MM.1S (cell line): ENCODE results near the gene IMMP2L.

Experiments
- DNase-seq: peaks from one replicate; pipeline ENCODE4 v3.0.0-alpha.2; 2015
- H2AFZ ChIP-seq: fragments of 300-600 bp; sonication (generic); 2 replicates; pipeline ENCODE4 v1.6.0; 2016; ENCODE audit warnings: antibody characterized with exemption, low read length
- H3F3A ChIP-seq: fragments of 300-600 bp; sonication (generic); 2 replicates; pipeline ENCODE4 v1.6.1; 2016; ENCODE audit warnings: mild to moderate bottlenecking, antibody characterized with exemption, low read length, moderate library complexity, mixed read lengths; ENCODE audit not compliant: insufficient read depth
- H3K27ac ChIP-seq: fragments of 300-600 bp; sonication (generic); 2 replicates; pipeline ENCODE4 v1.5.1; 2016; ENCODE audit warnings: mild to moderate bottlenecking, low read length
- H3K27me3 ChIP-seq: fragments of 300-600 bp; sonication (generic); replicated peaks from 2 replicates; pipeline ENCODE4 v1.6.0; 2016; ENCODE audit warnings: low read length; ENCODE audit not compliant: insufficient read depth
- H3K36me3 ChIP-seq: fragments of 300-600 bp; sonication (generic); replicated peaks from 2 replicates; pipeline ENCODE4 v1.6.1; 2016; ENCODE audit warnings: mild to moderate bottlenecking, low read length, mixed read lengths; ENCODE audit not compliant: insufficient read depth
- H3K4me1 ChIP-seq: fragments of 300-600 bp; sonication (generic); 2 replicates; pipeline ENCODE4 v1.6.1; 2016; ENCODE audit warnings: low read length, mixed read lengths
- H3K4me2 ChIP-seq: fragments of 300-600 bp; sonication (generic); 2 replicates; pipeline ENCODE4 v1.6.0; 2016; ENCODE audit warnings: low read depth, low read length
- H3K4me3 ChIP-seq: fragments of 300-600 bp; sonication (generic); 2 replicates; pipeline ENCODE4 v1.5.1; 2016; ENCODE audit warnings: low read length, mixed read lengths
- H3K79me2 ChIP-seq: fragments of 300-600 bp; sonication (generic); 2 replicates; pipeline ENCODE4 v1.6.1; 2016; ENCODE audit warnings: mixed run types, low read length, mixed read lengths
- H3K9ac ChIP-seq: fragments of 300-600 bp; sonication (generic); 2 replicates; pipeline ENCODE4 v1.6.1; 2016; ENCODE audit warnings: low read length, mixed read lengths
- H3K9me2 ChIP-seq: fragments of 300-600 bp; sonication (generic); replicated peaks from 2 replicates; pipeline ENCODE4 v1.6.1; 2016; ENCODE audit warnings: mild to moderate bottlenecking, low read length, mixed read lengths; ENCODE audit not compliant: insufficient read depth
- H3K9me3 ChIP-seq: fragments of 300-600 bp; sonication (generic); replicated peaks from 2 replicates; pipeline ENCODE4 v1.6.1; 2016; ENCODE audit warnings: mild to moderate bottlenecking, low read length, mixed read lengths; ENCODE audit not compliant: insufficient read depth
- H4K20me1 ChIP-seq: fragments of 300-600 bp; sonication (generic); 2 replicates; pipeline ENCODE4 v1.6.1; 2016; ENCODE audit warnings: mild to moderate bottlenecking, low read length, moderate library complexity, mixed read lengths; ENCODE audit not compliant: insufficient read depth
- CTCF ChIP-seq: fragments of 300-600 bp; sonication (generic); IDR thresholded peaks from 2 replicates; pipeline ENCODE4 v1.5.1; 2016; ENCODE audit warnings: antibody characterized with exemption, low read length, mixed read lengths
- EZH2 ChIP-seq: fragments of 300-600 bp; sonication (generic); optimal IDR thresholded peaks from 2 replicates; pipeline ENCODE3; 2017; ENCODE audit warnings: low read depth, mild to moderate bottlenecking, antibody characterized with exemption, low read length, mixed read lengths
- EZH2phosphoT487 ChIP-seq: fragments of 300-600 bp; sonication (generic); IDR thresholded peaks from 2 replicates; pipeline ENCODE4 v1.6.1; 2018; ENCODE audit warnings: antibody characterized with exemption, low read length

Gene IMMP2L

GRCh38 chr7:111049971-111050680, 512.2 kb downstream of the IMMP2L start:
- no peaks in the 10 kb centered on the region for H3K9me2 ChIP-seq
- no peak overlapping the region for H3K4me3 ChIP-seq
- no peak for DNase-seq
- H3K9me3 ChIP-seq = no peaks in the 10 kb centered on the region
- H3K79me2 ChIP-seq = no peaks in the 10 kb centered on the region
- no peak overlapping the region for H3K9ac ChIP-seq
- no peak overlapping the region for H3K4me2 ChIP-seq
- no peak overlapping the region for H2AFZ ChIP-seq
- no peaks in the 10 kb centered on the region for H3K4me1 ChIP-seq
- no peaks in the 10 kb centered on the region for H3K36me3 ChIP-seq
- H3K27ac ChIP-seq = no peak overlapping the region
- H4K20me1 ChIP-seq = no peaks in the 10 kb centered on the region
- H3F3A ChIP-seq = no peaks in the 10 kb centered on the region
- TF ChIP-seq CTCF = no peak
- no peak for TF ChIP-seq EZH2phosphoT487
- no peak for TF ChIP-seq EZH2
- no peaks in the 10 kb centered on the region for H3K27me3 ChIP-seq

GRCh38 chr7:111047595-111047994, 514.7 kb downstream of the IMMP2L start:
- no peak for DNase-seq
- Histone ChIP-seq H3K27me3 (no peaks in the 10 kb centered on the region), H2AFZ (no peak overlapping the region), H3F3A (no peaks in the 10 kb centered on the region), H3K36me3 (no peaks in the 10 kb centered on the region), H3K79me2 (no peaks in the 10 kb centered on the region), H3K9me3 (no peaks in the 10 kb centered on the region), H4K20me1 (no peaks in the 10 kb centered on the region), H3K4me1 (no peaks in the 10 kb centered on the region), H3K9ac (no peak overlapping the region), H3K9me2 (no peaks in the 10 kb centered on the region), H3K4me3 (no peak overlapping the region), H3K4me2 (no peak overlapping the region), H3K27ac (no peak overlapping the region)
- no peak for TF ChIP-seq EZH2
- TF ChIP-seq EZH2phosphoT487 = no peak

- H2AFZ ChIP-seq = no peak overlapping the region
- H3K4me1 ChIP-seq = no peaks in the 10 kb centered on the region
- H3F3A ChIP-seq = no peaks in the 10 kb centered on the region
- no peaks in the 10 kb centered on the region for H3K36me3 ChIP-seq
- H4K20me1 ChIP-seq = no peaks in the 10 kb centered on the region
- H3K4me3 ChIP-seq = no peak overlapping the region
- no peaks in the 10 kb centered on the region for H3K79me2 ChIP-seq
- no peaks in the 10 kb centered on the region for H3K9me3 ChIP-seq
- no peak for TF ChIP-seq CTCF
- no peaks in the 10 kb centered on the region for H3K9me2 ChIP-seq
- no peak for DNase-seq
- no peak overlapping the region for H3K4me2 ChIP-seq
- no peak overlapping the region for H3K27ac ChIP-seq
- H3K27me3 ChIP-seq = no peaks in the 10 kb centered on the region
- H3K9ac ChIP-seq = no peak overlapping the region
Measured at GRCh38 chr7:111045449-111045848, 516.8 kb downstream of the IMMP2L start.

- H3K27me3 ChIP-seq = no peaks in the 10 kb centered on the region
- no peak for DNase-seq
- H3K4me3 ChIP-seq = no peak overlapping the region
- H4K20me1 ChIP-seq = no peaks in the 10 kb centered on the region
- H3F3A ChIP-seq = no peaks in the 10 kb centered on the region
- no peaks in the 10 kb centered on the region for H3K36me3 ChIP-seq
- no peak overlapping the region for H3K9ac ChIP-seq
- no peak overlapping the region for H2AFZ ChIP-seq
- no peaks in the 10 kb centered on the region for H3K9me3 ChIP-seq
- no peaks in the 10 kb centered on the region for H3K9me2 ChIP-seq
- no peak overlapping the region for H3K4me2 ChIP-seq
- no peak overlapping the region for H3K27ac ChIP-seq
- no peaks in the 10 kb centered on the region for H3K4me1 ChIP-seq
- TF ChIP-seq CTCF (no peak), EZH2phosphoT487 (no peak), EZH2 (no peak)
- no peaks in the 10 kb centered on the region for H3K79me2 ChIP-seq
Measured at GRCh38 chr7:111043561-111043960, 518.7 kb downstream of the IMMP2L start.
